Vagina (tissue), 2 donors: ENCODE measurements around the gene PLIN5. TPM values are rescaled to one million over a fixed set of nuclear protein-coding genes. Genes with fewer than 3 reads are reported as not detected.

Source experiments
- DNase-seq, 2 donors: peaks; one replicate each; pipeline ENCODE4 v3.0.0-alpha.2; 2017; ENCODE audit errors: extremely low spot score in 2 of 2
- H3K27ac ChIP-seq: fragments of 200-600 bp; sonication (generic); one replicate; pipeline ENCODE4 v1.5.1; 2019
- H3K27me3 ChIP-seq: fragments of 200-600 bp; sonication (generic); one replicate; pipeline ENCODE4 v1.5.1; 2019
- H3K36me3 ChIP-seq, 2 donors: fragments of 200-600 bp; sonication (generic); one replicate each; pipeline ENCODE4 v1.5.1; 2017 to 2019
- H3K4me1 ChIP-seq: fragments of 200-600 bp; sonication (generic); one replicate; pipeline ENCODE4 v1.5.1; 2019
- H3K4me3 ChIP-seq, 2 donors: fragments of 200-600 bp; sonication (generic); 1 replicate in 1 of 2; 2 replicates in 1 of 2; pipeline ENCODE4 v1.5.1; 2016 to 2019
- H3K9me3 ChIP-seq: fragments of 200-600 bp; sonication (generic); one replicate; pipeline ENCODE4 v1.5.1; 2019
- CTCF ChIP-seq, 3 experiments: fragments of 450-650 bp in 2 of 3; fragments of 200-600 bp in 1 of 3; sonication (generic) in 1 of 3; IDR thresholded peaks; one replicate each; pipeline ENCODE4 v1.5.1; 2017 to 2019; ENCODE audit warnings: antibody characterized with exemption in 3 of 3, mild to moderate bottlenecking in 2 of 3, moderate library complexity in 2 of 3
- POLR2A ChIP-seq, 2 donors: fragments of 450-650 bp; IDR thresholded peaks; one replicate each; pipeline ENCODE4 v1.6.1; 2017; ENCODE audit warnings: antibody characterized with exemption in 2 of 2, mild to moderate bottlenecking in 2 of 2, moderate library complexity in 2 of 2
- POLR2AphosphoS5 ChIP-seq, 2 donors: sonication (generic); formaldehyde crosslinking; IDR thresholded peaks; one replicate each; pipeline ENCODE4 v1.9.0; 2017; ENCODE audit warnings: antibody characterized with exemption in 2 of 2, mild to moderate bottlenecking in 2 of 2, low read depth in 1 of 2; ENCODE audit not compliant: insufficient read depth in 1 of 2
- intact Hi-C: fragments of 100-400 bp; cut with DNase I; formaldehyde crosslinking; loops from one replicate; pipeline ENCODE4 v1.15.1; 2023
- total RNA-seq: library from RNA; depleted of rRNA; stranded (reverse); fragments of >200 nt; gene quantifications from one replicate; pipeline ENCODE4 v1.2.3, GENCODE V29; 2016

PLIN5 gene
- total RNA-seq, 1 donor from 2014 or later: 8.8 TPM

- no peaks in the 10 kb centered on the region for H3K9me3 ChIP-seq
- no peak for DNase-seq
- no peaks in the 10 kb centered on the region for H3K4me1 ChIP-seq
- H3K27ac ChIP-seq: no peak overlapping the region
- no peak overlapping the region for H3K4me3 ChIP-seq
- no peak for TF ChIP-seq POLR2A (IDR thresholded peaks at IDR 0.05)
- TF ChIP-seq CTCF (IDR thresholded peaks at IDR 0.05): peak in 2 of 3 experiments; percentile 31 to 32
- H3K36me3 ChIP-seq: no peaks in the 10 kb centered on the region
- intact Hi-C loops: no loop called here
- no peaks in the 10 kb centered on the region for H3K27me3 ChIP-seq
Measured at GRCh38 chr19:4524808-4525562, 10.0 kb downstream of the PLIN5 start.

- no peak for TF ChIP-seq POLR2A (IDR thresholded peaks at IDR 0.05)
- no peak for TF ChIP-seq POLR2AphosphoS5 (IDR thresholded peaks at IDR 0.05; ENCODE audit: insufficient read depth in 1 of 2, low read depth in 1 of 2)
- TF ChIP-seq CTCF (IDR thresholded peaks at IDR 0.05): peak in 2 of 3 experiments; percentile 18 to 28
- no peak for DNase-seq
Measured at GRCh38 chr19:4523306-4524110, 11.5 kb downstream of the PLIN5 start.

GRCh38 chr19:4522291-4523002 lies 12.6 kb downstream of the PLIN5 start:
- H3K27ac ChIP-seq: no peak overlapping the region
- TF ChIP-seq CTCF (IDR thresholded peaks at IDR 0.05) (no peak), POLR2A (IDR thresholded peaks at IDR 0.05) (no peak), POLR2AphosphoS5 (IDR thresholded peaks at IDR 0.05; ENCODE audit: insufficient read depth in 1 of 2, low read depth in 1 of 2) (no peak)
- H3K4me1 ChIP-seq: peaks cover 13% of the 10 kb centered on the region
- intact Hi-C loops: no loop called here
- no peak overlapping the region for H3K4me3 ChIP-seq
- no peaks in the 10 kb centered on the region for H3K36me3 ChIP-seq
- H3K27me3 ChIP-seq: no peaks in the 10 kb centered on the region
- DNase-seq: no peak
- H3K9me3 ChIP-seq: no peaks in the 10 kb centered on the region

More at GRCh38 chr19:4523306-4524110, 11.5 kb downstream of the PLIN5 start:
- Histone ChIP-seq H3K36me3 (no peaks in the 10 kb centered on the region), H3K4me3 (no peak overlapping the region), H3K4me1 (peaks cover 8% of the 10 kb centered on the region), H3K27ac (no peak overlapping the region), H3K9me3 (no peaks in the 10 kb centered on the region), H3K27me3 (no peaks in the 10 kb centered on the region)
- intact Hi-C loops: no loop called here

GRCh38 chr19:4521888-4522242 lies 13.2 kb downstream of the PLIN5 start:
- no peak for DNase-seq
- Histone ChIP-seq H3K36me3 (no peaks in the 10 kb centered on the region), H3K27me3 (no peaks in the 10 kb centered on the region), H3K27ac (no peak overlapping the region), H3K4me1 (peaks cover 13% of the 10 kb centered on the region), H3K9me3 (no peaks in the 10 kb centered on the region), H3K4me3 (no peak overlapping the region)
- no peak for TF ChIP-seq POLR2A (IDR thresholded peaks at IDR 0.05)
- no peak for TF ChIP-seq CTCF (IDR thresholded peaks at IDR 0.05)
- TF ChIP-seq POLR2AphosphoS5 (IDR thresholded peaks at IDR 0.05; ENCODE audit: insufficient read depth in 1 of 2, low read depth in 1 of 2): no peak
- intact Hi-C loops: no loop called here
